Endothelial cell of umbilical vein (primary cell): ENCODE data around the gene EPB41L4B. TPM values are rescaled to one million over a fixed set of nuclear protein-coding genes. Genes with fewer than 3 reads are reported as not detected.

Experiments used
- BruUV-seq: library from RNA; stranded (reverse); fragments of 400-500 nt; replicated peaks from 2 replicates; lab custom pipeline; 2021; lab: Mats Ljungman, UMichigan
- CTCF ChIA-PET: fragments of 300-600, 350-600 bp; sonication (Branson Sonifier 250); formaldehyde crosslinking; loops from one replicate; lab custom pipeline; 2021; ENCODE audit warnings: antibody characterized with exemption, inconsistent platforms; lab: Charles Lee
- POLR2A ChIA-PET: fragments of 300-600, 350-600 bp; sonication (Branson Sonifier 250); formaldehyde crosslinking; loops from one replicate; lab custom pipeline; 2021; ENCODE audit warnings: antibody characterized with exemption, inconsistent platforms; lab: Charles Lee
- DNase-seq: peaks from one replicate; pipeline ENCODE4 v3.0.0-alpha.2; 2011; ENCODE audit warnings: low read depth, low spot score
- FAIRE-seq: peaks from 2 replicates; lab custom pipeline; 2011; peaks lifted over from hg19 to GRCh38; lab: Jason Lieb, UNC
- H2AFZ ChIP-seq: 2 replicates; pipeline ENCODE4 v1.6.0; 2012; ENCODE audit warnings: low read depth, low read length, control low read depth, inconsistent platforms
- H3K27ac ChIP-seq: 2 replicates; pipeline ENCODE4 v1.5.1; 2011; ENCODE audit warnings: low read depth, mild to moderate bottlenecking, control low read depth, low read length, moderate library complexity; ENCODE audit not compliant: insufficient read depth
- H3K27me3 ChIP-seq, 2 experiments: 2 replicates each; pipeline versions ENCODE4 v1.6.0 to v1.6.1; 2011; ENCODE audit warnings: low read length in 2 of 2, mixed read lengths in 1 of 2; ENCODE audit not compliant: control insufficient read depth in 2 of 2, insufficient read depth in 2 of 2
- H3K36me3 ChIP-seq, 2 experiments: 2 replicates in 1 of 2; 3 replicates in 1 of 2; pipeline ENCODE4 v1.5.1; 2011; ENCODE audit warnings: low read length in 2 of 2, mild to moderate bottlenecking in 1 of 2, moderate library complexity in 1 of 2; ENCODE audit not compliant: control insufficient read depth in 2 of 2, insufficient read depth in 2 of 2; ENCODE audit errors: extremely low read depth in 1 of 2
- H3K4me1 ChIP-seq: 3 replicates; pipeline ENCODE4 v1.5.1; 2011; ENCODE audit warnings: mild to moderate bottlenecking, low read length; ENCODE audit not compliant: control insufficient read depth, insufficient read depth; ENCODE audit errors: extremely low read depth
- H3K4me2 ChIP-seq: 2 replicates; pipeline ENCODE4 v1.6.1; 2011; ENCODE audit warnings: low read length, control low read depth, mixed read lengths; ENCODE audit not compliant: insufficient read depth
- H3K4me3 ChIP-seq, 3 experiments: fragments of 200-600 bp in 1 of 3; sonication (generic), shearing (Covaris generic) in 1 of 3; replicated peaks in 1 of 3; 2 replicates each; pipeline ENCODE4 v1.5.1; 2011 to 2016; ENCODE audit warnings: control low read depth in 3 of 3, low read length in 3 of 3, mild to moderate bottlenecking in 2 of 3, inconsistent platforms in 1 of 3, low read depth in 1 of 3, moderate library complexity in 1 of 3; ENCODE audit not compliant: insufficient read depth in 1 of 3
- H3K79me2 ChIP-seq: 2 replicates; pipeline ENCODE4 v1.6.0; 2012; ENCODE audit warnings: low read length, inconsistent platforms; ENCODE audit not compliant: control insufficient read depth, insufficient read depth
- H3K9ac ChIP-seq: replicated peaks from 2 replicates; pipeline ENCODE3; 2011; ENCODE audit warnings: low read length, control low read depth; ENCODE audit not compliant: insufficient read depth; ENCODE audit errors: extremely low read depth
- H3K9me1 ChIP-seq: replicated peaks from 3 replicates; pipeline ENCODE4 v1.6.0; 2011; ENCODE audit warnings: mild to moderate bottlenecking, low read length; ENCODE audit not compliant: control insufficient read depth, insufficient read depth; ENCODE audit errors: extremely low read depth
- H3K9me3 ChIP-seq: replicated peaks from 2 replicates; pipeline ENCODE4 v1.5.1; 2012; ENCODE audit warnings: low read length, inconsistent platforms; ENCODE audit not compliant: control insufficient read depth, insufficient read depth
- H4K20me1 ChIP-seq: replicated peaks from 2 replicates; pipeline ENCODE3; 2011; ENCODE audit warnings: mild to moderate bottlenecking, low read length; ENCODE audit not compliant: control insufficient read depth, insufficient read depth; ENCODE audit errors: extremely low read depth
- EZH2 ChIP-seq: IDR thresholded peaks from 2 replicates; pipeline ENCODE4 v1.6.1; 2012; ENCODE audit warnings: borderline replicate concordance, low read depth, mild to moderate bottlenecking, moderate library complexity, low read length, inconsistent platforms; ENCODE audit not compliant: severe bottlenecking
- FOS ChIP-seq: IDR thresholded peaks from 2 replicates; pipeline ENCODE4 v1.6.1; 2011; ENCODE audit warnings: mild to moderate bottlenecking, low read length, moderate library complexity, borderline replicate concordance; ENCODE audit not compliant: insufficient read depth
- GATA2 ChIP-seq: IDR thresholded peaks from 2 replicates; pipeline ENCODE4 v1.7.0; 2011; ENCODE audit warnings: low read depth, mild to moderate bottlenecking, moderate library complexity, mixed read lengths, low read length; ENCODE audit not compliant: insufficient read length, insufficient read depth
- JUN ChIP-seq: IDR thresholded peaks from 2 replicates; pipeline ENCODE4 v1.6.1; 2011; ENCODE audit warnings: borderline replicate concordance, low read depth; ENCODE audit not compliant: insufficient read length, insufficient read depth
- MYC ChIP-seq: IDR thresholded peaks from one replicate; pipeline ENCODE4 v1.6.1; 2011; ENCODE audit warnings: mild to moderate bottlenecking, low read depth, low read length
- POLR2A ChIP-seq: IDR thresholded peaks from 2 replicates; pipeline ENCODE4 v1.6.1; 2012; ENCODE audit warnings: low read depth, mild to moderate bottlenecking, control low read depth, low read length
- POLR2AphosphoS5 ChIP-seq: IDR thresholded peaks from 2 replicates; pipeline ENCODE4 v1.6.1; 2012; ENCODE audit warnings: low read depth, mild to moderate bottlenecking, control low read depth, low read length, moderate library complexity; ENCODE audit not compliant: insufficient read depth
- dilution Hi-C: fragments of 300-500 bp; cut with MboI; formaldehyde crosslinking; loops from one replicate; pipeline ENCODE4 v1.15.0; 2019; ENCODE audit warnings: low sequenced_read_pairs; ENCODE audit not compliant: extremely low pct_ligation_motif_present
- intact Hi-C: fragments of 100-400 bp; cut with micrococcal nuclease; formaldehyde crosslinking; loops from one replicate; pipeline ENCODE4 v1.10.0; 2022
- polyA plus RNA-seq, 4 experiments: library from polyadenylated mRNA; depleted of rRNA in 3 of 4; stranded (reverse) in 3 of 4; unstranded in 1 of 4; fragments of >200 nt; gene quantifications; 2 replicates each; pipeline versions ENCODE4 v1.2.1 to v1.2.3, GENCODE V29; 2011 to 2012; ENCODE audit warnings: missing spikeins in 1 of 4
- total RNA-seq: library from RNA; stranded (reverse); gene quantifications from 2 replicates; pipeline ENCODE4 v1.2.3, GENCODE V29; 2021
- TF ChIP-seq, protein P1 (sequence below), 2 donors: IDR thresholded peaks; 1 replicate in 1 of 2; 2 replicates in 1 of 2; pipeline ENCODE4 v1.5.1; 2011; ENCODE audit warnings: low read length in 2 of 2, mild to moderate bottlenecking in 2 of 2, moderate library complexity in 2 of 2, control low read depth in 1 of 2, inconsistent platforms in 1 of 2, low read depth in 1 of 2; ENCODE audit not compliant: insufficient read depth in 1 of 2; ENCODE audit errors: extremely low read depth in 1 of 2
- TF ChIP-seq, protein P2 (sequence below): IDR thresholded peaks from 2 replicates; pipeline ENCODE4 v1.6.1; 2011; ENCODE audit not compliant: insufficient read depth, insufficient read length

Gene EPB41L4B
- total and polyA plus RNA-seq, 2 donors (not counting 3 experiments of a cell fraction or from before 2014, with no cell fraction given): 0.10 to 0.15 TPM

GRCh38 chr9:109282302-109282701 lies 38.6 kb downstream of the EPB41L4B start:
- no peaks in the 10 kb centered on the region for H3K4me1 ChIP-seq
- H3K79me2 ChIP-seq: no peaks in the 10 kb centered on the region
- no peaks in the 10 kb centered on the region for H4K20me1 ChIP-seq
- no peaks in the 10 kb centered on the region for H3K27me3 ChIP-seq
- no peak overlapping the region for H3K4me3 ChIP-seq
- H2AFZ ChIP-seq: no peak overlapping the region
- ChIA-PET CTCF (no interaction called here), POLR2A (no interaction called here)
- intact Hi-C loops (no loop called here), dilution Hi-C loops (no loop called here)
- no peaks in the 10 kb centered on the region for H3K9me3 ChIP-seq
- FAIRE-seq (no peak), DNase-seq (no peak)
- H3K9me1 ChIP-seq: no peaks in the 10 kb centered on the region
- H3K9ac ChIP-seq: no peak overlapping the region
- H3K36me3 ChIP-seq: no peaks in the 10 kb centered on the region
- H3K27ac ChIP-seq: no peak overlapping the region
- no TSS peak for BruUV-seq
- TF ChIP-seq POLR2A (no peak), GATA2 (no peak), POLR2AphosphoS5 (no peak), JUN (no peak), EZH2 (no peak), MYC (no peak), FOS (no peak)
- TF ChIP-seq, protein P1, sequence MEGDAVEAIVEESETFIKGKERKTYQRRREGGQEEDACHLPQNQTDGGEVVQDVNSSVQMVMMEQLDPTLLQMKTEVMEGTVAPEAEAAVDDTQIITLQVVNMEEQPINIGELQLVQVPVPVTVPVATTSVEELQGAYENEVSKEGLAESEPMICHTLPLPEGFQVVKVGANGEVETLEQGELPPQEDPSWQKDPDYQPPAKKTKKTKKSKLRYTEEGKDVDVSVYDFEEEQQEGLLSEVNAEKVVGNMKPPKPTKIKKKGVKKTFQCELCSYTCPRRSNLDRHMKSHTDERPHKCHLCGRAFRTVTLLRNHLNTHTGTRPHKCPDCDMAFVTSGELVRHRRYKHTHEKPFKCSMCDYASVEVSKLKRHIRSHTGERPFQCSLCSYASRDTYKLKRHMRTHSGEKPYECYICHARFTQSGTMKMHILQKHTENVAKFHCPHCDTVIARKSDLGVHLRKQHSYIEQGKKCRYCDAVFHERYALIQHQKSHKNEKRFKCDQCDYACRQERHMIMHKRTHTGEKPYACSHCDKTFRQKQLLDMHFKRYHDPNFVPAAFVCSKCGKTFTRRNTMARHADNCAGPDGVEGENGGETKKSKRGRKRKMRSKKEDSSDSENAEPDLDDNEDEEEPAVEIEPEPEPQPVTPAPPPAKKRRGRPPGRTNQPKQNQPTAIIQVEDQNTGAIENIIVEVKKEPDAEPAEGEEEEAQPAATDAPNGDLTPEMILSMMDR (IDR thresholded peaks at IDR 0.05; ENCODE audit: extremely low read depth in 1 of 2, insufficient read depth in 1 of 2, low read depth in 1 of 2, low read length in 2 of 2): no peak
- TF ChIP-seq, protein P2, sequence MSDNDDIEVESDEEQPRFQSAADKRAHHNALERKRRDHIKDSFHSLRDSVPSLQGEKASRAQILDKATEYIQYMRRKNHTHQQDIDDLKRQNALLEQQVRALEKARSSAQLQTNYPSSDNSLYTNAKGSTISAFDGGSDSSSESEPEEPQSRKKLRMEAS: no peak
- H3K4me2 ChIP-seq: no peak overlapping the region
